Endothelial cell of umbilical vein (primary cell): ENCODE data around the gene STRBP. TPM values are rescaled to one million over a fixed set of nuclear protein-coding genes. Genes with fewer than 3 reads are reported as not detected.

Experiments
- BruUV-seq: library from RNA; stranded (reverse); fragments of 400-500 nt; replicated peaks from 2 replicates; lab custom pipeline; 2021; lab: Mats Ljungman, UMichigan
- CTCF ChIA-PET: fragments of 300-600, 350-600 bp; sonication (Branson Sonifier 250); formaldehyde crosslinking; loops from one replicate; lab custom pipeline; 2021; ENCODE audit warnings: antibody characterized with exemption, inconsistent platforms; lab: Charles Lee
- POLR2A ChIA-PET: fragments of 300-600, 350-600 bp; sonication (Branson Sonifier 250); formaldehyde crosslinking; loops from one replicate; lab custom pipeline; 2021; ENCODE audit warnings: antibody characterized with exemption, inconsistent platforms; lab: Charles Lee
- DNase-seq: peaks from one replicate; pipeline ENCODE4 v3.0.0-alpha.2; 2011; ENCODE audit warnings: low read depth, low spot score
- FAIRE-seq: peaks from 2 replicates; lab custom pipeline; 2011; peaks lifted over from hg19 to GRCh38; lab: Jason Lieb, UNC
- H2AFZ ChIP-seq: 2 replicates; pipeline ENCODE4 v1.6.0; 2012; ENCODE audit warnings: low read depth, low read length, control low read depth, inconsistent platforms
- H3K27ac ChIP-seq: 2 replicates; pipeline ENCODE4 v1.5.1; 2011; ENCODE audit warnings: low read depth, mild to moderate bottlenecking, control low read depth, low read length, moderate library complexity; ENCODE audit not compliant: insufficient read depth
- H3K27me3 ChIP-seq, 2 experiments: 2 replicates each; pipeline versions ENCODE4 v1.6.0 to v1.6.1; 2011; ENCODE audit warnings: low read length in 2 of 2, mixed read lengths in 1 of 2; ENCODE audit not compliant: control insufficient read depth in 2 of 2, insufficient read depth in 2 of 2
- H3K36me3 ChIP-seq, 2 experiments: 2 replicates in 1 of 2; 3 replicates in 1 of 2; pipeline ENCODE4 v1.5.1; 2011; ENCODE audit warnings: low read length in 2 of 2, mild to moderate bottlenecking in 1 of 2, moderate library complexity in 1 of 2; ENCODE audit not compliant: control insufficient read depth in 2 of 2, insufficient read depth in 2 of 2; ENCODE audit errors: extremely low read depth in 1 of 2
- H3K4me1 ChIP-seq: 3 replicates; pipeline ENCODE4 v1.5.1; 2011; ENCODE audit warnings: mild to moderate bottlenecking, low read length; ENCODE audit not compliant: control insufficient read depth, insufficient read depth; ENCODE audit errors: extremely low read depth
- H3K4me2 ChIP-seq: 2 replicates; pipeline ENCODE4 v1.6.1; 2011; ENCODE audit warnings: low read length, control low read depth, mixed read lengths; ENCODE audit not compliant: insufficient read depth
- H3K4me3 ChIP-seq, 3 experiments: fragments of 200-600 bp in 1 of 3; sonication (generic), shearing (Covaris generic) in 1 of 3; replicated peaks in 1 of 3; 2 replicates each; pipeline ENCODE4 v1.5.1; 2011 to 2016; ENCODE audit warnings: control low read depth in 3 of 3, low read length in 3 of 3, mild to moderate bottlenecking in 2 of 3, inconsistent platforms in 1 of 3, low read depth in 1 of 3, moderate library complexity in 1 of 3; ENCODE audit not compliant: insufficient read depth in 1 of 3
- H3K79me2 ChIP-seq: 2 replicates; pipeline ENCODE4 v1.6.0; 2012; ENCODE audit warnings: low read length, inconsistent platforms; ENCODE audit not compliant: control insufficient read depth, insufficient read depth
- H3K9ac ChIP-seq: replicated peaks from 2 replicates; pipeline ENCODE3; 2011; ENCODE audit warnings: low read length, control low read depth; ENCODE audit not compliant: insufficient read depth; ENCODE audit errors: extremely low read depth
- H3K9me1 ChIP-seq: replicated peaks from 3 replicates; pipeline ENCODE4 v1.6.0; 2011; ENCODE audit warnings: mild to moderate bottlenecking, low read length; ENCODE audit not compliant: control insufficient read depth, insufficient read depth; ENCODE audit errors: extremely low read depth
- H3K9me3 ChIP-seq: replicated peaks from 2 replicates; pipeline ENCODE4 v1.5.1; 2012; ENCODE audit warnings: low read length, inconsistent platforms; ENCODE audit not compliant: control insufficient read depth, insufficient read depth
- H4K20me1 ChIP-seq: replicated peaks from 2 replicates; pipeline ENCODE3; 2011; ENCODE audit warnings: mild to moderate bottlenecking, low read length; ENCODE audit not compliant: control insufficient read depth, insufficient read depth; ENCODE audit errors: extremely low read depth
- CTCF ChIP-seq, 2 donors: IDR thresholded peaks; 1 replicate in 1 of 2; 2 replicates in 1 of 2; pipeline ENCODE4 v1.5.1; 2011; ENCODE audit warnings: low read length in 2 of 2, mild to moderate bottlenecking in 2 of 2, moderate library complexity in 2 of 2, control low read depth in 1 of 2, inconsistent platforms in 1 of 2, low read depth in 1 of 2; ENCODE audit not compliant: insufficient read depth in 1 of 2; ENCODE audit errors: extremely low read depth in 1 of 2
- EZH2 ChIP-seq: IDR thresholded peaks from 2 replicates; pipeline ENCODE4 v1.6.1; 2012; ENCODE audit warnings: borderline replicate concordance, low read depth, mild to moderate bottlenecking, moderate library complexity, low read length, inconsistent platforms; ENCODE audit not compliant: severe bottlenecking
- FOS ChIP-seq: IDR thresholded peaks from 2 replicates; pipeline ENCODE4 v1.6.1; 2011; ENCODE audit warnings: mild to moderate bottlenecking, low read length, moderate library complexity, borderline replicate concordance; ENCODE audit not compliant: insufficient read depth
- GATA2 ChIP-seq: IDR thresholded peaks from 2 replicates; pipeline ENCODE4 v1.7.0; 2011; ENCODE audit warnings: low read depth, mild to moderate bottlenecking, moderate library complexity, mixed read lengths, low read length; ENCODE audit not compliant: insufficient read length, insufficient read depth
- JUN ChIP-seq: IDR thresholded peaks from 2 replicates; pipeline ENCODE4 v1.6.1; 2011; ENCODE audit warnings: borderline replicate concordance, low read depth; ENCODE audit not compliant: insufficient read length, insufficient read depth
- MAX ChIP-seq: IDR thresholded peaks from 2 replicates; pipeline ENCODE4 v1.6.1; 2011; ENCODE audit not compliant: insufficient read depth, insufficient read length
- MYC ChIP-seq: IDR thresholded peaks from one replicate; pipeline ENCODE4 v1.6.1; 2011; ENCODE audit warnings: mild to moderate bottlenecking, low read depth, low read length
- POLR2A ChIP-seq: IDR thresholded peaks from 2 replicates; pipeline ENCODE4 v1.6.1; 2012; ENCODE audit warnings: low read depth, mild to moderate bottlenecking, control low read depth, low read length
- POLR2AphosphoS5 ChIP-seq: IDR thresholded peaks from 2 replicates; pipeline ENCODE4 v1.6.1; 2012; ENCODE audit warnings: low read depth, mild to moderate bottlenecking, control low read depth, low read length, moderate library complexity; ENCODE audit not compliant: insufficient read depth
- dilution Hi-C: fragments of 300-500 bp; cut with MboI; formaldehyde crosslinking; loops from one replicate; pipeline ENCODE4 v1.15.0; 2019; ENCODE audit warnings: low sequenced_read_pairs; ENCODE audit not compliant: extremely low pct_ligation_motif_present
- intact Hi-C: fragments of 100-400 bp; cut with micrococcal nuclease; formaldehyde crosslinking; loops from one replicate; pipeline ENCODE4 v1.10.0; 2022
- polyA plus RNA-seq, 4 experiments: library from polyadenylated mRNA; depleted of rRNA in 3 of 4; stranded (reverse) in 3 of 4; unstranded in 1 of 4; fragments of >200 nt; gene quantifications; 2 replicates each; pipeline versions ENCODE4 v1.2.1 to v1.2.3, GENCODE V29; 2011 to 2012; ENCODE audit warnings: missing spikeins in 1 of 4
- total RNA-seq: library from RNA; stranded (reverse); gene quantifications from 2 replicates; pipeline ENCODE4 v1.2.3, GENCODE V29; 2021

The STRBP gene
- total and polyA plus RNA-seq, 2 donors (not counting 3 experiments of a cell fraction or from before 2014, with no cell fraction given): 7.7 to 15.4 TPM

- Histone ChIP-seq H3K36me3 (no peaks in the 10 kb centered on the region), H3K4me3 (no peak overlapping the region), H3K9ac (no peak overlapping the region), H3K27ac (no peak overlapping the region), H4K20me1 (no peaks in the 10 kb centered on the region), H3K9me3 (no peaks in the 10 kb centered on the region), H2AFZ (no peak overlapping the region), H3K79me2 (no peaks in the 10 kb centered on the region), H3K9me1 (no peaks in the 10 kb centered on the region), H3K4me1 (peaks cover 24% of the 10 kb centered on the region), H3K27me3 (no peaks in the 10 kb centered on the region), H3K4me2 (no peak overlapping the region)
- FAIRE-seq (no peak), DNase-seq (no peak)
- intact Hi-C loops: no loop called here
- ChIA-PET CTCF (interaction anchor here (2.5 kb wide), 1 partner anchor 76 kb away, joined by 7 read pairs; no protein-coding TSS in a partner anchor), POLR2A (no interaction called here)
- BruUV-seq: no TSS peak
- TF ChIP-seq MYC: no peak
- no peak for TF ChIP-seq EZH2
- TF ChIP-seq JUN: no peak
- no peak for TF ChIP-seq GATA2
- no peak for TF ChIP-seq MAX
- TF ChIP-seq CTCF (IDR thresholded peaks at IDR 0.05; ENCODE audit: extremely low read depth in 1 of 2, insufficient read depth in 1 of 2, low read depth in 1 of 2, low read length in 2 of 2): no peak
- TF ChIP-seq POLR2A: no peak
- no peak for TF ChIP-seq POLR2AphosphoS5
- TF ChIP-seq FOS: no peak
- dilution Hi-C loops: no loop called here
These were observed 119.3 kb downstream of the STRBP start for GRCh38 chr9:123149067-123149466.
